ENCODE results near the gene SMYD1. TPM values are rescaled to one million over a fixed set of nuclear protein-coding genes. Genes with fewer than 3 reads are reported as not detected.
"Not testable (repeated sequence)": the region's sequence is repeated elsewhere in the genome, so short reads cannot be mapped to it uniquely, and the experiment has no call there.

The SMYD1 gene
- total RNA-seq, 1 experiment from 2014 or later, result not detected

GRCh38 chr2:88042476-88042875 is 25.1 kb upstream of the SMYD1 start:
- H3K4me2 ChIP-seq, result no peak overlapping the region
- H3K27me3 ChIP-seq (ENCODE audit: insufficient read depth, low read depth), result no peaks in the 10 kb centered on the region
- intact Hi-C loops (cut with micrococcal nuclease; ENCODE audit: unreplicated experiment), result no loop called here
- ChIA-PET POLR2A (ENCODE audit: unreplicated experiment) (no interaction called here), CTCF (no interaction called here)
- TF ChIP-seq CTCF (conservative IDR thresholded peaks at IDR 0.05) (no peak), EZH2 (IDR thresholded peaks at IDR 0.05; ENCODE audit: low read depth) (no peak)
- no peak overlapping the region for H3K27ac ChIP-seq
- no peaks in the 10 kb centered on the region for H3K79me2 ChIP-seq (ENCODE audit: low read depth)
- peaks cover 3% of the 10 kb centered on the region for H4K20me1 ChIP-seq (ENCODE audit: insufficient read depth)
- DNase-seq, result no peak
- no peak overlapping the region for H2AFZ ChIP-seq
- no peaks in the 10 kb centered on the region for H3K9me2 ChIP-seq (ENCODE audit: insufficient read depth)
- H3K9me3 ChIP-seq (ENCODE audit: insufficient read depth, low read depth), result no peaks in the 10 kb centered on the region
- peaks cover 14% of the 10 kb centered on the region for H3K4me1 ChIP-seq (replicated peaks; ENCODE audit: insufficient read depth)
- no TSS peak for BruUV-seq (replicated peaks)
- H3K36me3 ChIP-seq (ENCODE audit: low read depth), result no peaks in the 10 kb centered on the region; the same call in 1 of the 2 replicates
- H3K4me3 ChIP-seq, result no peak overlapping the region
- H3F3A ChIP-seq (ENCODE audit: insufficient read depth, low read depth), result peaks cover 13% of the 10 kb centered on the region; the same call in 1 of the 2 replicates

- intact Hi-C loops (cut with micrococcal nuclease; ENCODE audit: unreplicated experiment); H3K4me2 ChIP-seq; BruUV-seq (replicated peaks); H3K27me3 ChIP-seq (ENCODE audit: insufficient read depth, low read depth); H3F3A ChIP-seq (ENCODE audit: insufficient read depth, low read depth); H3K79me2 ChIP-seq (ENCODE audit: low read depth); H3K4me1 ChIP-seq (replicated peaks; ENCODE audit: insufficient read depth); H3K9me3 ChIP-seq (ENCODE audit: insufficient read depth, low read depth); H2AFZ ChIP-seq; H3K4me3 ChIP-seq; CTCF ChIA-PET; DNase-seq; H3K27ac ChIP-seq; H4K20me1 ChIP-seq (ENCODE audit: insufficient read depth); H3K36me3 ChIP-seq (ENCODE audit: low read depth); H3K9me2 ChIP-seq (ENCODE audit: insufficient read depth): not testable (repeated sequence)
- POLR2A ChIA-PET (ENCODE audit: unreplicated experiment), result interaction anchor here (0.6 kb wide), 1 partner anchor 163 kb away, joined by 7 read pairs; no protein-coding TSS in a partner anchor
These were observed 22.1 kb upstream of the SMYD1 start for GRCh38 chr2:88045561-88045960.

GRCh38 chr2:88048541-88048940 is 19.1 kb upstream of the SMYD1 start:
- H3K4me3 ChIP-seq, result no peak overlapping the region
- no peaks in the 10 kb centered on the region for H3K9me3 ChIP-seq (ENCODE audit: insufficient read depth, low read depth)
- peaks cover 12% of the 10 kb centered on the region for H3K79me2 ChIP-seq (ENCODE audit: low read depth)
- TF ChIP-seq EZH2 (IDR thresholded peaks at IDR 0.05; ENCODE audit: low read depth) (no peak), CTCF (conservative IDR thresholded peaks at IDR 0.05) (no peak)
- no peaks in the 10 kb centered on the region; the same call in 1 of the 2 replicates for H3F3A ChIP-seq (ENCODE audit: insufficient read depth, low read depth)
- intact Hi-C loops (cut with micrococcal nuclease; ENCODE audit: unreplicated experiment), result no loop called here
- H3K36me3 ChIP-seq (ENCODE audit: low read depth), result peaks cover 7% of the 10 kb centered on the region
- H3K4me2 ChIP-seq, result no peak overlapping the region
- CTCF ChIA-PET, result no interaction called here
- DNase-seq, result no peak
- H3K4me1 ChIP-seq (replicated peaks; ENCODE audit: insufficient read depth), result peaks cover 2% of the 10 kb centered on the region
- H3K9me2 ChIP-seq (ENCODE audit: insufficient read depth), result no peaks in the 10 kb centered on the region
- no peak overlapping the region for H3K27ac ChIP-seq
- no peaks in the 10 kb centered on the region for H3K27me3 ChIP-seq (ENCODE audit: insufficient read depth, low read depth)
- peaks cover 3% of the 10 kb centered on the region for H4K20me1 ChIP-seq (ENCODE audit: insufficient read depth)
- no peak overlapping the region for H2AFZ ChIP-seq
- POLR2A ChIA-PET (ENCODE audit: unreplicated experiment), result no interaction called here
- no TSS peak for BruUV-seq (replicated peaks)

- DNase-seq, result no peak
- Histone ChIP-seq H3K79me2 (ENCODE audit: low read depth) (peaks cover 22% of the 10 kb centered on the region), H3K4me1 (replicated peaks; ENCODE audit: insufficient read depth) (peaks cover 12% of the 10 kb centered on the region), H3F3A (ENCODE audit: insufficient read depth, low read depth) (no peaks in the 10 kb centered on the region; the same call in 1 of the 2 replicates), H3K27ac (no peak overlapping the region), H3K27me3 (ENCODE audit: insufficient read depth, low read depth) (no peaks in the 10 kb centered on the region), H2AFZ (no peak overlapping the region), H3K36me3 (ENCODE audit: low read depth) (peaks cover 10% of the 10 kb centered on the region), H3K9me3 (ENCODE audit: insufficient read depth, low read depth) (no peaks in the 10 kb centered on the region), H3K4me3 (no peak overlapping the region), H3K9me2 (ENCODE audit: insufficient read depth) (no peaks in the 10 kb centered on the region), H3K4me2 (no peak overlapping the region), H4K20me1 (ENCODE audit: insufficient read depth) (peaks cover 3% of the 10 kb centered on the region; the same call in 1 of the 2 replicates)
- CTCF ChIA-PET, result no interaction called here
- BruUV-seq (replicated peaks), result no TSS peak
- intact Hi-C loops (cut with micrococcal nuclease; ENCODE audit: unreplicated experiment), result no loop called here
- POLR2A ChIA-PET (ENCODE audit: unreplicated experiment), result no interaction called here
- TF ChIP-seq CTCF (conservative IDR thresholded peaks at IDR 0.05), result no peak
- no peak for TF ChIP-seq EZH2 (IDR thresholded peaks at IDR 0.05; ENCODE audit: low read depth)
These were observed 18.0 kb upstream of the SMYD1 start for GRCh38 chr2:88049622-88050021.
